Bronchial epithelial cell (primary cell): ENCODE measurements around the gene SYNE1. TPM values are rescaled to one million over a fixed set of nuclear protein-coding genes. Genes with fewer than 3 reads are reported as not detected.
"Not testable (repeated sequence)": the region's sequence is repeated elsewhere in the genome, so short reads cannot be mapped to it uniquely, and the experiment has no call there.

ENCODE experiments used
- DNase-seq: peaks from one replicate; pipeline ENCODE4 v3.0.0-alpha.2; 2010; ENCODE audit warnings: low read depth
- FAIRE-seq: peaks from 2 replicates; lab custom pipeline; 2011; peaks lifted over from hg19 to GRCh38; lab: Jason Lieb, UNC
- H3K27me3 ChIP-seq: 2 replicates; pipeline ENCODE4 v1.5.1; 2011; ENCODE audit warnings: low read length; ENCODE audit not compliant: control insufficient read depth, insufficient read depth
- H3K36me3 ChIP-seq: 2 replicates; pipeline ENCODE4 v1.5.1; 2011; ENCODE audit warnings: low read length; ENCODE audit not compliant: control insufficient read depth, insufficient read depth
- H3K4me3 ChIP-seq: 2 replicates; pipeline ENCODE4 v1.5.1; 2011; ENCODE audit warnings: mild to moderate bottlenecking, low read depth, low read length, control low read depth
- CTCF ChIP-seq: IDR thresholded peaks from 2 replicates; pipeline ENCODE4 v1.5.1; 2011; ENCODE audit warnings: mild to moderate bottlenecking, moderate library complexity, low read length, control low read depth, inconsistent platforms; ENCODE audit not compliant: insufficient read depth, severe bottlenecking
- total RNA-seq: library from RNA; depleted of rRNA; stranded (reverse); fragments of >200 nt; gene quantifications from 2 replicates; pipeline ENCODE4 v1.2.1, GENCODE V29; 2014

The SYNE1 gene
- total RNA-seq, 1 donor from 2014 or later, result 15.8 TPM

GRCh38 chr6:152503546-152503945, 133.6 kb downstream of the SYNE1 start:
- no peak overlapping the region for H3K4me3 ChIP-seq
- no peaks in the 10 kb centered on the region for H3K27me3 ChIP-seq
- FAIRE-seq (no peak), DNase-seq (peak; percentile 67)
- no peaks in the 10 kb centered on the region for H3K36me3 ChIP-seq
- TF ChIP-seq CTCF, result no peak

- TF ChIP-seq CTCF, result no peak
- H3K4me3 ChIP-seq, result no peak overlapping the region
- no peak for FAIRE-seq
- no peaks in the 10 kb centered on the region for H3K27me3 ChIP-seq
- DNase-seq, result peak; percentile 41
- H3K36me3 ChIP-seq, result no peaks in the 10 kb centered on the region
Measured at GRCh38 chr6:152502421-152503188, 134.6 kb downstream of the SYNE1 start.

- FAIRE-seq, result no peak
- no peak overlapping the region for H3K4me3 ChIP-seq
- no peak for TF ChIP-seq CTCF
- DNase-seq, result no peak
- no peaks in the 10 kb centered on the region for H3K36me3 ChIP-seq
- no peaks in the 10 kb centered on the region for H3K27me3 ChIP-seq
Measured at GRCh38 chr6:152499931-152500330, 137.2 kb downstream of the SYNE1 start.

GRCh38 chr6:152496731-152497130, 140.4 kb downstream of the SYNE1 start:
- DNase-seq, result no peak
- no peak for FAIRE-seq
- Histone ChIP-seq H3K4me3 (no peak overlapping the region), H3K27me3 (no peaks in the 10 kb centered on the region), H3K36me3 (no peaks in the 10 kb centered on the region)
- TF ChIP-seq CTCF, result no peak

- not testable (repeated sequence) for H3K4me3 ChIP-seq, FAIRE-seq, H3K36me3 ChIP-seq, H3K27me3 ChIP-seq
- DNase-seq, result peak; percentile 77
Measured at GRCh38 chr6:152495456-152495855, 141.7 kb downstream of the SYNE1 start.

- H3K27me3 ChIP-seq, FAIRE-seq, H3K4me3 ChIP-seq, DNase-seq, H3K36me3 ChIP-seq: not testable (repeated sequence)
Measured at GRCh38 chr6:152492281-152492680, 144.9 kb downstream of the SYNE1 start.

GRCh38 chr6:152491501-152491900, 145.7 kb downstream of the SYNE1 start:
- not testable (repeated sequence) for H3K4me3 ChIP-seq, H3K36me3 ChIP-seq, FAIRE-seq, DNase-seq, H3K27me3 ChIP-seq

GRCh38 chr6:152490971-152491378, 146.2 kb downstream of the SYNE1 start:
- not testable (repeated sequence) for H3K36me3 ChIP-seq, H3K27me3 ChIP-seq, H3K4me3 ChIP-seq, FAIRE-seq
- peak; percentile 13 for DNase-seq
